GM23248 (cell line): Measurements from ENCODE around the gene CPTP. TPM values are rescaled to one million over a fixed set of nuclear protein-coding genes. Genes with fewer than 3 reads are reported as not detected.
A peak's percentile ranks its signal among the peaks of the same experiment; 100 is the strongest.

Experiments used
- DNase-seq: peaks from one replicate; pipeline ENCODE4 v3.0.0-alpha.2; 2015
- H2AFZ ChIP-seq: fragments of 200-600 bp; sonication (generic); 2 replicates; pipeline ENCODE4 v1.6.1; 2016; ENCODE audit warnings: antibody characterized with exemption
- H3F3A ChIP-seq: fragments of 200-600 bp; sonication (generic); 2 replicates; pipeline ENCODE4 v1.6.1; 2016; ENCODE audit warnings: mild to moderate bottlenecking, antibody characterized with exemption, mixed run types; ENCODE audit not compliant: insufficient read depth
- H3K27ac ChIP-seq: fragments of 200-600 bp; sonication (generic); 2 replicates; pipeline ENCODE4 v1.5.1; 2016; ENCODE audit warnings: mild to moderate bottlenecking
- H3K27me3 ChIP-seq: fragments of 200-600 bp; sonication (generic); replicated peaks from 2 replicates; pipeline ENCODE4 v1.6.1; 2016; ENCODE audit warnings: mild to moderate bottlenecking; ENCODE audit not compliant: insufficient read depth
- H3K36me3 ChIP-seq: fragments of 200-600 bp; sonication (generic); 2 replicates; pipeline ENCODE4 v1.6.1; 2016; ENCODE audit warnings: low read depth, mild to moderate bottlenecking
- H3K4me1 ChIP-seq: fragments of 200-600 bp; sonication (generic); 2 replicates; pipeline ENCODE4 v1.6.1; 2016; ENCODE audit warnings: mild to moderate bottlenecking; ENCODE audit not compliant: insufficient read depth
- H3K4me2 ChIP-seq: fragments of 200-600 bp; sonication (generic); one replicate; pipeline ENCODE4 v1.6.1; 2016; ENCODE audit warnings: mild to moderate bottlenecking; ENCODE audit not compliant: unreplicated experiment
- H3K4me3 ChIP-seq: fragments of 200-600 bp; sonication (generic); 2 replicates; pipeline ENCODE4 v1.5.1; 2016; ENCODE audit warnings: mild to moderate bottlenecking
- H3K79me2 ChIP-seq: fragments of 200-600 bp; sonication (generic); 2 replicates; pipeline ENCODE4 v1.6.1; 2016; ENCODE audit warnings: mild to moderate bottlenecking; ENCODE audit not compliant: insufficient read depth
- H3K9ac ChIP-seq: fragments of 200-600 bp; sonication (generic); 2 replicates; pipeline ENCODE4 v1.6.1; 2016; ENCODE audit warnings: mild to moderate bottlenecking
- H3K9me2 ChIP-seq: fragments of 200-600 bp; sonication (generic); 2 replicates; pipeline ENCODE4 v1.6.1; 2016; ENCODE audit warnings: mixed run types, mild to moderate bottlenecking, moderate library complexity; ENCODE audit not compliant: insufficient read depth
- H3K9me3 ChIP-seq: fragments of 200-600 bp; sonication (generic); one replicate; pipeline ENCODE4 v1.6.1; 2017; ENCODE audit warnings: low read depth
- H4K20me1 ChIP-seq: fragments of 200-600 bp; sonication (generic); 2 replicates; pipeline ENCODE4 v1.6.0; 2016; ENCODE audit not compliant: insufficient read depth
- EZH2 ChIP-seq: fragments of 200-600 bp; sonication (generic); IDR thresholded peaks from 2 replicates; pipeline ENCODE4 v1.6.1; 2018; ENCODE audit warnings: antibody characterized with exemption, mild to moderate bottlenecking; ENCODE audit not compliant: insufficient read depth, poor library complexity, severe bottlenecking
- EZH2phosphoT487 ChIP-seq: fragments of 200-600 bp; sonication (generic); IDR thresholded peaks from 2 replicates; pipeline ENCODE4 v1.6.1; 2018; ENCODE audit warnings: antibody characterized with exemption, moderate library complexity, mild to moderate bottlenecking, low read depth; ENCODE audit not compliant: insufficient read depth
- WGBS, 2 experiments: methylation state at CpG; one replicate each; pipeline ENCODE4 v1.1.6; 2015 to 2017; ENCODE audit warnings: low lambda C conversion rate in 2 of 2, low coverage in 1 of 2; ENCODE audit errors: missing lambda C conversion rate in 2 of 2; 5-methylcytosine and 5-hydroxymethylcytosine counted together
- in situ Hi-C: fragments of 300-500 bp; cut with MboI; formaldehyde crosslinking; loops from 2 replicates; pipeline ENCODE4 v1.15.0; 2020
- polyA plus RNA-seq: library from polyadenylated mRNA; unstranded; fragments of >200 nt; fragmentation: Nextera tagmentation; extraction: Ambion mirVana; gene quantifications from 2 replicates; pipeline ENCODE4 v1.2.1, GENCODE V29; 2016
- total RNA-seq: library from RNA; depleted of rRNA; stranded (reverse); fragments of >200 nt; shearing (Covaris generic); gene quantifications from 2 replicates; pipeline ENCODE4 v1.2.3, GENCODE V29; 2014; rRNA removed

The CPTP gene
- total RNA-seq: 30.5 and 39.0 TPM in 2 replicates
- polyA plus RNA-seq: 28.0 and 33.2 TPM in 2 replicates

GRCh38 chr1:1324524-1325287, at the start of gene CPTP, which contains the start of gene INTS11:
Gene CPTP, plus strand, starts transcription at chr1:1324802. Its CDS starts 2,109 bp downstream, at chr1:1326911.
Gene INTS11, minus strand, starts transcription at chr1:1324660. Its CDS starts 52 bp downstream, at chr1:1324608.
- no peaks in the 10 kb centered on the region for H3K9me3 ChIP-seq
- peaks cover 65% of the 10 kb centered on the region for H3K79me2 ChIP-seq
- no peaks in the 10 kb centered on the region; the same call in 1 of the 2 replicates for H3K36me3 ChIP-seq
- no peaks in the 10 kb centered on the region for H4K20me1 ChIP-seq
- in situ Hi-C loops: no loop called here
- peak within 1 kb of the TSS; percentile 80 for H3K4me2 ChIP-seq
- H3K27ac ChIP-seq: peak within 1 kb of the TSS; percentile 72
- H3F3A ChIP-seq: no peaks in the 10 kb centered on the region
- H3K4me1 ChIP-seq: peaks cover 14% of the 10 kb centered on the region
- H3K4me3 ChIP-seq: peak within 1 kb of the TSS; percentile 89
- H3K9me2 ChIP-seq: no peaks in the 10 kb centered on the region
- 0 to 1% methylated on average over 24 to 71 of the region's 84 CpGs for WGBS, 2 experiments
- DNase-seq: peak; percentile 98
- no peaks in the 10 kb centered on the region for H3K27me3 ChIP-seq
- H3K9ac ChIP-seq: peak within 1 kb of the TSS; percentile 97
- TF ChIP-seq EZH2 (no peak), EZH2phosphoT487 (no peak)
- peak within 1 kb of the TSS; percentile 51 for H2AFZ ChIP-seq

- Histone ChIP-seq H4K20me1 (no peaks in the 10 kb centered on the region), H3K9me2 (no peaks in the 10 kb centered on the region), H3K9ac (0 out of 2 replicates have a peak overlapping the region, but pooled peaks have one; percentile 96), H3K4me2 (peak overlapping the region; percentile 73), H3K79me2 (peaks cover 35% of the 10 kb centered on the region), H3F3A (no peaks in the 10 kb centered on the region), H3K9me3 (no peaks in the 10 kb centered on the region), H3K27me3 (no peaks in the 10 kb centered on the region), H3K36me3 (no peaks in the 10 kb centered on the region), H3K4me1 (peaks cover 26% of the 10 kb centered on the region), H3K27ac (no peak overlapping the region), H2AFZ (peak overlapping the region; percentile 72; the same call in 1 of the 2 replicates), H3K4me3 (no peak overlapping the region; the same call in 1 of the 2 replicates)
- WGBS, 2 experiments: 79 to 84% methylated on average over 12 to 15 of the region's 15 CpGs
- no peak for DNase-seq
- no peak for TF ChIP-seq EZH2phosphoT487
- no peak for TF ChIP-seq EZH2
- in situ Hi-C loops: no loop called here
Observed at GRCh38 chr1:1274931-1275431, 49.6 kb upstream of the CPTP start.

DNA sequence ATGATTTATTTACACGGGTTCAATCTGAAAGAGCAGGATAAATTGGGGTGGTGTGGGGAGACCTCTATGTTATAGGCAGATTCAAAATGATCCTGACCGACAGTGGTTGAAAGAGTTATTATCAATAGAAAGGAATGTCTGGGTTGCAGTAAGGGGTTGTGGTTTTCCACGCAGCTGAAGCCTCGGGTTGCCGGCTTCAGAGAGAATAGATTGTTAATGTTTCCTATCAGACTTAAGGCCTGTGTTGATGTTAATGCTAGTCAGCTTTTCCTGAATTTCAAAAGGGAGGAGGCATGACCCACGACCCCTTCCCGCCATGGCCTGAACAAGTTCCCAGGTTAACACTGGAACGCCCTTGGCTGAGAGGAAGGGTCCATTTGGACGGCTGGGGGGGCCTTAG, 48.8 kb upstream of the CPTP start:
- H3K4me2 ChIP-seq: no peak overlapping the region
- in situ Hi-C loops: no loop called here
- H3K9me2 ChIP-seq: no peaks in the 10 kb centered on the region
- H3K27me3 ChIP-seq: no peaks in the 10 kb centered on the region
- H3K4me1 ChIP-seq: peaks cover 18% of the 10 kb centered on the region
- H3F3A ChIP-seq: no peaks in the 10 kb centered on the region
- WGBS, 2 experiments: 89 to 91% methylated on average over 9 of the region's 9 CpGs
- no peak overlapping the region for H2AFZ ChIP-seq
- no peak for TF ChIP-seq EZH2
- no peak for TF ChIP-seq EZH2phosphoT487
- no peaks in the 10 kb centered on the region for H3K9me3 ChIP-seq
- no peaks in the 10 kb centered on the region for H3K36me3 ChIP-seq
- no peak overlapping the region for H3K9ac ChIP-seq
- no peak overlapping the region for H3K27ac ChIP-seq
- H3K4me3 ChIP-seq: no peak overlapping the region
- peaks cover 26% of the 10 kb centered on the region for H3K79me2 ChIP-seq
- H4K20me1 ChIP-seq: no peaks in the 10 kb centered on the region
- no peak for DNase-seq

- in situ Hi-C loops: no loop called here
- Histone ChIP-seq H3K4me2 (no peak overlapping the region), H3K27me3 (no peaks in the 10 kb centered on the region), H3K9me2 (no peaks in the 10 kb centered on the region), H4K20me1 (no peaks in the 10 kb centered on the region), H2AFZ (no peak overlapping the region), H3K4me3 (no peak overlapping the region), H3K4me1 (no peaks in the 10 kb centered on the region), H3K36me3 (no peaks in the 10 kb centered on the region), H3K9ac (no peak overlapping the region), H3K27ac (no peak overlapping the region), H3K9me3 (no peaks in the 10 kb centered on the region), H3K79me2 (no peaks in the 10 kb centered on the region), H3F3A (no peaks in the 10 kb centered on the region)
- 96 to 98% methylated on average over 13 of the region's 13 CpGs for WGBS, 2 experiments
- TF ChIP-seq EZH2: no peak
- TF ChIP-seq EZH2phosphoT487: no peak
- DNase-seq: no peak
Observed at GRCh38 chr1:1278620-1279019, 46.0 kb upstream of the CPTP start.
